K562 (cell line): Measurements from ENCODE around the gene VIM. TPM values are rescaled to one million over a fixed set of nuclear protein-coding genes. Genes with fewer than 3 reads are reported as not detected.
A peak's percentile ranks its signal among the peaks of the same experiment; 100 is the strongest.

Experiments used
- ARNT ChIP-seq, 2 experiments: fragments of 450-650 bp; IDR thresholded peaks; 2 replicates each; pipeline ENCODE4 v1.6.1; 2016; ENCODE audit warnings: mild to moderate bottlenecking in 1 of 2
- BCLAF1 ChIP-seq, 2 experiments: fragments of 450-650 bp in 1 of 2; IDR thresholded peaks; 2 replicates each; pipeline ENCODE4 v1.6.1; 2011 to 2017; ENCODE audit warnings: low read depth in 2 of 2, antibody characterized with exemption in 1 of 2, borderline replicate concordance in 1 of 2, low read length in 1 of 2, mild to moderate bottlenecking in 1 of 2, mixed read lengths in 1 of 2; ENCODE audit not compliant: control insufficient read depth in 1 of 2
- CBX1 ChIP-seq: sonication (generic); IDR thresholded peaks from 2 replicates; pipeline ENCODE4 v1.6.1; 2016; ENCODE audit warnings: antibody characterized with exemption, low read depth, mild to moderate bottlenecking
- CCNT2 ChIP-seq: IDR thresholded peaks from 2 replicates; pipeline ENCODE4 v1.6.1; 2011; ENCODE audit warnings: borderline replicate concordance, low read depth, mild to moderate bottlenecking, moderate library complexity, mixed read lengths, low read length; ENCODE audit not compliant: insufficient read length; ENCODE audit errors: extremely low read depth
- CREB1 ChIP-seq, 2 experiments: sonication (generic) in 1 of 2; formaldehyde crosslinking in 1 of 2; IDR thresholded peaks; 2 replicates each; pipeline versions ENCODE4 v1.6.1 to v1.8.0; 2012 to 2022; ENCODE audit warnings: inconsistent platforms in 1 of 2, mild to moderate bottlenecking in 1 of 2, missing genetic modification reagents in 1 of 2, moderate library complexity in 1 of 2
- E2F3 ChIP-seq: fragments of 250-450 bp; sonication (Bioruptor Pico); IDR thresholded peaks from 2 replicates; pipeline ENCODE4 v1.4.0; 2020; ENCODE audit warnings: mild to moderate bottlenecking
- ESRRA ChIP-seq: fragments of 450-650 bp; IDR thresholded peaks from 2 replicates; pipeline ENCODE4 v1.6.1; 2014; ENCODE audit warnings: low read depth, mild to moderate bottlenecking, moderate library complexity, borderline replicate concordance
- FUS ChIP-seq: fragments of 200-400 bp; formaldehyde crosslinking; optimal IDR thresholded peaks from 2 replicates; pipeline ENCODE3; 2017; ENCODE audit warnings: low read depth, low read length
- GTF2A2 ChIP-seq: IDR thresholded peaks from 2 replicates; pipeline ENCODE4 v1.6.1; 2016; ENCODE audit warnings: mild to moderate bottlenecking, missing genetic modification characterization, missing compliant biosample characterization
- HDAC1 ChIP-seq, 2 experiments: fragments of 450-650 bp; IDR thresholded peaks; 2 replicates each; pipeline ENCODE4 v1.6.1; 2016 to 2017; ENCODE audit warnings: inconsistent platforms in 1 of 2, mild to moderate bottlenecking in 1 of 2, moderate library complexity in 1 of 2
- HDAC2 ChIP-seq: fragments of 450-650 bp; IDR thresholded peaks from 2 replicates; pipeline ENCODE4 v1.6.1; 2016; ENCODE audit warnings: mild to moderate bottlenecking
- HNRNPLL ChIP-seq: fragments of 200-400 bp; formaldehyde crosslinking; IDR thresholded peaks from 2 replicates; pipeline ENCODE4 v1.6.1; 2017; ENCODE audit warnings: low read length, low read depth, mild to moderate bottlenecking; ENCODE audit not compliant: poor library complexity, severe bottlenecking
- ILF3 ChIP-seq: fragments of 450-650 bp; IDR thresholded peaks from 2 replicates; pipeline ENCODE4 v1.6.1; 2018; ENCODE audit warnings: antibody characterized with exemption, mild to moderate bottlenecking, moderate library complexity, borderline replicate concordance
- KDM4B ChIP-seq, 2 experiments: fragments of 450-650 bp in 1 of 2; sonication (generic) in 1 of 2; IDR thresholded peaks; 2 replicates each; pipeline ENCODE4 v1.6.1; 2016 to 2017; ENCODE audit warnings: borderline replicate concordance in 2 of 2, antibody characterized with exemption in 1 of 2, low read depth in 1 of 2, mild to moderate bottlenecking in 1 of 2
- NFXL1 ChIP-seq: fragments of 450-650 bp; formaldehyde crosslinking; IDR thresholded peaks from 2 replicates; pipeline ENCODE4 v1.4.0; 2021; ENCODE audit warnings: mild to moderate bottlenecking
- POLR2A ChIP-seq: fragments of 450-650 bp; conservative IDR thresholded peaks from 2 replicates; pipeline ENCODE4 v1.6.1; 2016
- POU5F1 ChIP-seq: fragments of 150-350 bp; IDR thresholded peaks from 2 replicates; pipeline ENCODE4 v1.6.1; 2014; ENCODE audit warnings: borderline replicate concordance, low read length, low read depth, mild to moderate bottlenecking; ENCODE audit not compliant: partially characterized antibody
- RAD21 ChIP-seq, 2 experiments: fragments of 250-450 bp in 1 of 2; fragments of 450-650 bp in 1 of 2; sonication (Bioruptor Pico) in 1 of 2; formaldehyde crosslinking in 1 of 2; IDR thresholded peaks in 1 of 2; conservative IDR thresholded peaks in 1 of 2; 2 replicates each; pipeline versions ENCODE4 v1.4.0 to v1.8.0; 2020 to 2022; ENCODE audit warnings: mild to moderate bottlenecking in 2 of 2, moderate library complexity in 1 of 2
- RCOR1 ChIP-seq, 2 experiments: IDR thresholded peaks; 2 replicates each; pipeline ENCODE4 v1.6.1; 2012; ENCODE audit warnings: low read depth in 2 of 2, low read length in 2 of 2, borderline replicate concordance in 1 of 2, improper control_type of control experiment in 1 of 2
- TGIF2 ChIP-seq: sonication (generic); formaldehyde crosslinking; IDR thresholded peaks from 2 replicates; pipeline ENCODE4 v1.8.1; 2022; ENCODE audit warnings: mild to moderate bottlenecking, missing genetic modification reagents, moderate library complexity
- XRCC3 ChIP-seq: fragments of 450-650 bp; IDR thresholded peaks from 2 replicates; pipeline ENCODE4 v1.6.1; 2017; ENCODE audit warnings: mild to moderate bottlenecking, moderate library complexity
- ZBTB7A ChIP-seq: IDR thresholded peaks from 2 replicates; pipeline ENCODE4 v1.6.1; 2011; ENCODE audit warnings: low read depth, mild to moderate bottlenecking, low read length, moderate library complexity, borderline replicate concordance; ENCODE audit not compliant: control insufficient read depth
- ZFP30 ChIP-seq: fragments of 250-450 bp; sonication (Bioruptor Pico); IDR thresholded peaks from 2 replicates; pipeline ENCODE4 v1.8.0; 2022; ENCODE audit warnings: moderate library complexity, mild to moderate bottlenecking, inconsistent platforms, borderline replicate concordance
- ZNF133 ChIP-seq: fragments of 250-450 bp; sonication (Bioruptor Pico); IDR thresholded peaks from 2 replicates; pipeline ENCODE4 v1.4.0; 2020; ENCODE audit warnings: mild to moderate bottlenecking
- ZNF668 ChIP-seq: fragments of 250-450 bp; sonication (Bioruptor Pico); IDR thresholded peaks from 2 replicates; pipeline ENCODE4 v1.8.0; 2022; ENCODE audit warnings: mild to moderate bottlenecking, inconsistent platforms
- polyA plus RNA-seq, 8 experiments: library from polyadenylated mRNA; depleted of rRNA in 4 of 8; stranded (reverse) in 5 of 8; unstranded in 3 of 8; fragments of >200 nt; fragmentation: Nextera tagmentation in 2 of 8; fragmentation: Illumina TruSeq in 1 of 8; extraction: Ambion mirVana in 2 of 8; extraction: Trizol in 1 of 8; gene quantifications; 2 replicates each; pipeline versions ENCODE4 v1.2.1 to v1.2.3, GENCODE V29; 2011 to 2014; ENCODE audit warnings: inconsistent platforms in 1 of 8, missing spikeins in 1 of 8
- total RNA-seq, 7 experiments: library from RNA; depleted of rRNA in 6 of 7; stranded (reverse); fragments of >200 nt in 6 of 7; fragmentation: Illumina TruSeq in 2 of 7; extraction: Trizol in 2 of 7; gene quantifications; 2 replicates each; pipeline versions ENCODE4 v1.2.1 to v1.2.3, GENCODE V29; 2011 to 2021; ENCODE audit warnings: low replicate concordance in 1 of 7

Gene VIM
- total and polyA plus RNA-seq, 9 of the 15 experiments (the other 6 are each of a cell fraction or from before 2014, with no cell fraction given) = 86.0 to 621 (median 383) TPM

- TF ChIP-seq BCLAF1 (IDR thresholded peaks at IDR 0.05; ENCODE audit: borderline replicate concordance in 1 of 2, control insufficient read depth in 1 of 2, low read depth in 2 of 2, low read length in 1 of 2) (peak in 1 of 2 experiments; percentile 89; a peak in 1 of 4 replicates), HDAC1 (IDR thresholded peaks at IDR 0.05) (peak in 1 of 2 experiments; percentile 63; a peak in 2 of 4 replicates), GTF2A2 (tag) (peak; percentile 82), CCNT2 (peak; percentile 78), RAD21 (CRISPR knock-in tag; conservative IDR thresholded peaks at IDR 0.05 in 1 of 2, IDR thresholded peaks at IDR 0.05 in 1 of 2) (peak; percentile 17 to 53; a peak in 3 of 4 replicates), CBX1 (peak; percentile 85; the same call in 1 of the 2 replicates), ILF3 (0 out of 2 replicates have a peak, but pooled peaks have one; percentile 63), CREB1 (IDR thresholded peaks at IDR 0.05) (no peak; the same call in 1 of the 2 replicates), CREB1 (CRISPR knock-in tag; IDR thresholded peaks at IDR 0.05) (peak; percentile 59), ZFP30 (no peak), RCOR1 (IDR thresholded peaks at IDR 0.05; ENCODE audit: borderline replicate concordance in 1 of 2, low read depth in 2 of 2, low read length in 2 of 2) (peak in 1 of 2 experiments; percentile 60; a peak in 2 of 4 replicates), POU5F1 (no peak), E2F3 (no peak), NFXL1 (CRISPR knock-in tag) (no peak), ZNF133 (CRISPR knock-in tag) (no peak), ESRRA (peak; percentile 80), TGIF2 (CRISPR knock-in tag) (peak; percentile 57; the same call in 1 of the 2 replicates), ZBTB7A (peak; percentile 63; the same call in 1 of the 2 replicates), ARNT (IDR thresholded peaks at IDR 0.05) (peak in 1 of 2 experiments; percentile 48; a peak in 1 of 4 replicates), XRCC3 (no peak), FUS (peak; percentile 75), ZNF668 (CRISPR knock-in tag) (no peak), POLR2A (peak; percentile 83), KDM4B (IDR thresholded peaks at IDR 0.05; ENCODE audit: borderline replicate concordance in 2 of 2, low read depth in 1 of 2) (peak in 1 of 2 experiments; percentile 95; a peak in 1 of 4 replicates), HDAC2 (peak; percentile 67), HNRNPLL (peak; percentile 77)
Measured at GRCh38 chr10:17200912-17201793, 26.9 kb upstream of the VIM start, which contains the start of gene TRDMT1 (continued).
